H1 (cell line): Measurements from ENCODE around the gene VPS9D1.

Experiments
- CHD1 ChIP-seq: IDR thresholded peaks from 2 replicates; pipeline ENCODE4 v1.6.1; 2012; ENCODE audit warnings: low read depth, low read length, improper control_type of control experiment
- EZH2 ChIP-seq: fragments of 200-600 bp; sonication (generic); IDR thresholded peaks from 2 replicates; pipeline ENCODE4 v1.7.1; 2012; ENCODE audit warnings: low read depth, mild to moderate bottlenecking, moderate library complexity, low read length, inconsistent platforms; ENCODE audit not compliant: severe bottlenecking
- MAFK ChIP-seq: IDR thresholded peaks from 2 replicates; pipeline ENCODE4 v1.6.1; 2012; ENCODE audit warnings: low read depth, mild to moderate bottlenecking, improper control_type of control experiment, low read length
- NRF1 ChIP-seq: IDR thresholded peaks from 2 replicates; pipeline ENCODE4 v1.6.1; 2011; ENCODE audit warnings: mild to moderate bottlenecking, low read depth, low read length, improper control_type of control experiment
- POLR2AphosphoS5 ChIP-seq: IDR thresholded peaks from 2 replicates; pipeline ENCODE4 v1.6.1; 2011; ENCODE audit warnings: low read depth, low read length
- RNF2 ChIP-seq: fragments of 200-900, 300-1000 bp; sonication (generic); IDR thresholded peaks from 2 replicates; pipeline ENCODE4 v1.7.1; 2016; ENCODE audit warnings: borderline replicate concordance, low read depth, mild to moderate bottlenecking, antibody characterized with exemption, low read length; ENCODE audit not compliant: poor library complexity, severe bottlenecking; ENCODE audit errors: missing control alignments
- SIRT6 ChIP-seq: IDR thresholded peaks from one replicate; pipeline ENCODE4 v1.7.1; 2012; ENCODE audit warnings: low read length, inconsistent platforms
- SP2 ChIP-seq: IDR thresholded peaks from 2 replicates; pipeline ENCODE4 v1.6.1; 2012; ENCODE audit warnings: mild to moderate bottlenecking, low read length, inconsistent platforms
- TF ChIP-seq, protein P1 (sequence below), 3 experiments: IDR thresholded peaks; 1 replicate in 2 of 3; 2 replicates in 1 of 3; pipeline versions ENCODE4 v1.5.1 to v1.6.1; 2011; ENCODE audit warnings: low read length in 3 of 3, mild to moderate bottlenecking in 3 of 3, inconsistent platforms in 2 of 3, low read depth in 1 of 3, moderate library complexity in 1 of 3; ENCODE audit not compliant: insufficient read depth in 1 of 3; ENCODE audit errors: control extremely low read depth in 1 of 3

DNA sequence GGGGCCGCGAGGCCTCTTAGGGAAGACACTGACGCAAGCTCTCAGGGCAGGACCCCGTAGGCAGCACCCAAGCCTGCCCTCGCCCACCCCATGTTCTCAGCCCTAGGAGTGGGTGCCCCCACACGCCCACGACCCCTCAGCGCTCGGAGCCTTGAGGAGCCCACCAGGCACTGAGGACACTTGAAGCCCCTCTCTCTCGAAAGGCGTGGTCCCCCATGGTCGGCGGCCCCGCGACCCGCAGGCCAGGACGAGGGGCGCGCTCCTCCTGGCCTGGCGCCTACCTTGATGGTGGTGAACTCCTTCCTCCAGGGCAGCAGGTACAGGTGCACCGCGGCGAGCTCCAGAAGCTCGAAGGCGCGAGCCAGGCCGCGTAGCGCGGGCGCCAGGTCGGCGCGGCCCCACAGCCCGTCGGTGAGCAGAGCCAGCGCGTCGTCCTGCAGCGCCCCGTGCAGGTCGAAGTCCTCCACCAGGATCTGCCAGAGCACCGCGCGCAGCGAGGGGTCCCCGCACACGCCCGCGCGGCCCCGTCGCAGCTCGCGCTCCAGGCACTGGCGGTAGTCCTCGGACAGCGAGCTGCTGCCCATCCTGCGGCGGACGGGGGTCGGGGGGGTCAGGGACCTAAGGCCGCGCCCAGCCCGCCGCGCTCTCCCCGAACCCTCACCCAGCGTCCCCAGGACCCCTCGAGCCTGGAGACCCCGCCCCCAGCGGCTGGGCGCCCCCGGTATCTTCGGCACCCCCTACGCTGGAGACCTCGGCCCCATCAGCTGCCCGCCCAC, 19.9 kb downstream of the VPS9D1 start:
- no peak for TF ChIP-seq SP2
- TF ChIP-seq SIRT6, result no peak
- TF ChIP-seq CHD1, result no peak
- TF ChIP-seq, protein P1, sequence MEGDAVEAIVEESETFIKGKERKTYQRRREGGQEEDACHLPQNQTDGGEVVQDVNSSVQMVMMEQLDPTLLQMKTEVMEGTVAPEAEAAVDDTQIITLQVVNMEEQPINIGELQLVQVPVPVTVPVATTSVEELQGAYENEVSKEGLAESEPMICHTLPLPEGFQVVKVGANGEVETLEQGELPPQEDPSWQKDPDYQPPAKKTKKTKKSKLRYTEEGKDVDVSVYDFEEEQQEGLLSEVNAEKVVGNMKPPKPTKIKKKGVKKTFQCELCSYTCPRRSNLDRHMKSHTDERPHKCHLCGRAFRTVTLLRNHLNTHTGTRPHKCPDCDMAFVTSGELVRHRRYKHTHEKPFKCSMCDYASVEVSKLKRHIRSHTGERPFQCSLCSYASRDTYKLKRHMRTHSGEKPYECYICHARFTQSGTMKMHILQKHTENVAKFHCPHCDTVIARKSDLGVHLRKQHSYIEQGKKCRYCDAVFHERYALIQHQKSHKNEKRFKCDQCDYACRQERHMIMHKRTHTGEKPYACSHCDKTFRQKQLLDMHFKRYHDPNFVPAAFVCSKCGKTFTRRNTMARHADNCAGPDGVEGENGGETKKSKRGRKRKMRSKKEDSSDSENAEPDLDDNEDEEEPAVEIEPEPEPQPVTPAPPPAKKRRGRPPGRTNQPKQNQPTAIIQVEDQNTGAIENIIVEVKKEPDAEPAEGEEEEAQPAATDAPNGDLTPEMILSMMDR (IDR thresholded peaks at IDR 0.05; ENCODE audit: control extremely low read depth in 1 of 3, insufficient read depth in 1 of 3, low read depth in 1 of 3, low read length in 3 of 3), result peak; percentile 46 to 66 (median 53)
- no peak for TF ChIP-seq EZH2
- TF ChIP-seq NRF1, result no peak
- peak; percentile 26 for TF ChIP-seq RNF2
- TF ChIP-seq MAFK, result no peak
- TF ChIP-seq POLR2AphosphoS5, result no peak
